B cell (primary cell): ENCODE measurements around the gene RARRES2. TPM values are rescaled to one million over a fixed set of nuclear protein-coding genes. Genes with fewer than 3 reads are reported as not detected.

Experiments
- ATAC-seq: fragments of 200-7000 bp; cut with Tn5 transposase; one replicate; pipeline ENCODE4 v1.10.0; 2021; ENCODE audit warnings: low read depth, mild to moderate bottlenecking, moderate number of reproducible peaks, moderate library complexity
- CTCF ChIA-PET: fragments of 350-600 bp; sonication (Branson Sonifier 250); formaldehyde crosslinking; loops from one replicate; lab custom pipeline; 2021; ENCODE audit warnings: antibody characterized with exemption, inconsistent platforms; lab: Charles Lee
- POLR2A ChIA-PET: fragments of 350-600 bp; sonication (Branson Sonifier 250); formaldehyde crosslinking; loops from one replicate; lab custom pipeline; 2021; ENCODE audit warnings: antibody characterized with exemption; lab: Charles Lee
- DNase-seq: peaks from one replicate; pipeline ENCODE4 v3.0.0; 2013
- H2AFZ ChIP-seq: 2 replicates; pipeline ENCODE4 v1.6.1; 2012; ENCODE audit warnings: mild to moderate bottlenecking, low read depth, low read length; ENCODE audit not compliant: insufficient read depth, poor library complexity, severe bottlenecking
- H3K27ac ChIP-seq, 2 donors: 1 replicate in 1 of 2; 2 replicates in 1 of 2; pipeline ENCODE4 v1.5.1; 2012 to 2013; ENCODE audit warnings: low read length in 2 of 2, mild to moderate bottlenecking in 2 of 2, moderate library complexity in 1 of 2
- H3K27me3 ChIP-seq, 4 experiments: fragments of 200-600 bp in 1 of 4; sonication (generic) in 1 of 4; replicated peaks in 1 of 4; 1 replicate in 2 of 4; 2 replicates in 2 of 4; pipeline versions ENCODE4 v1.6.1 to v1.7.0; 2013 to 2016; ENCODE audit warnings: low read length in 3 of 4, mild to moderate bottlenecking in 2 of 4, mixed read lengths in 1 of 4, moderate library complexity in 1 of 4; ENCODE audit not compliant: insufficient read depth in 4 of 4, control insufficient read depth in 3 of 4; ENCODE audit errors: control extremely low read depth in 1 of 4
- H3K36me3 ChIP-seq, 2 experiments: replicated peaks in 1 of 2; 1 replicate in 1 of 2; 2 replicates in 1 of 2; pipeline versions ENCODE4 v1.6.1 to v1.7.1; 2013; ENCODE audit warnings: low read length in 1 of 2; ENCODE audit not compliant: insufficient read depth in 2 of 2, control insufficient read depth in 1 of 2; ENCODE audit errors: control extremely low read depth in 1 of 2, extremely low read depth in 1 of 2
- H3K4me1 ChIP-seq, 2 donors: fragments of 200-600 bp in 1 of 2; sonication (generic) in 1 of 2; 1 replicate in 1 of 2; 2 replicates in 1 of 2; pipeline versions ENCODE4 v1.5.1 to v1.6.1; 2013 to 2017; ENCODE audit warnings: low read length in 2 of 2; ENCODE audit not compliant: control insufficient read depth in 2 of 2, insufficient read depth in 2 of 2
- H3K4me2 ChIP-seq: replicated peaks from 2 replicates; pipeline ENCODE3; 2012; ENCODE audit warnings: mild to moderate bottlenecking, low read depth, low read length; ENCODE audit not compliant: poor library complexity, severe bottlenecking
- H3K4me3 ChIP-seq, 5 experiments: fragments of 200-600 bp in 1 of 5; sonication (generic) in 1 of 5; 1 replicate in 3 of 5; 2 replicates in 2 of 5; pipeline versions ENCODE4 v1.5.1 to v1.7.0; 2011 to 2016; ENCODE audit warnings: low read length in 4 of 5, mild to moderate bottlenecking in 4 of 5, low read depth in 2 of 5, control low read depth in 1 of 5, moderate library complexity in 1 of 5; ENCODE audit not compliant: insufficient read depth in 1 of 5; ENCODE audit errors: control extremely low read depth in 1 of 5, extremely low read depth in 1 of 5
- H3K79me2 ChIP-seq: fragments of 200-600 bp; sonication (generic); one replicate; pipeline ENCODE4 v1.6.0; 2016; ENCODE audit warnings: low read length; ENCODE audit not compliant: control insufficient read depth, insufficient read depth
- H3K9ac ChIP-seq: fragments of 200-600 bp; sonication (generic); 2 replicates; pipeline ENCODE4 v1.6.1; 2017; ENCODE audit warnings: mild to moderate bottlenecking, low read length, moderate library complexity
- H3K9me3 ChIP-seq, 3 donors: one replicate each; pipeline versions ENCODE4 v1.6.1 to v1.7.1; 2013; ENCODE audit warnings: low read length in 2 of 3; ENCODE audit not compliant: control insufficient read depth in 2 of 3, insufficient read depth in 1 of 3; ENCODE audit errors: control extremely low read depth in 1 of 3
- H4K20me1 ChIP-seq: 2 replicates; pipeline ENCODE4 v1.6.0; 2012; ENCODE audit warnings: mild to moderate bottlenecking, low read length; ENCODE audit not compliant: insufficient read depth, control insufficient read depth, poor library complexity, severe bottlenecking
- H3K27ac Mint-ChIP-seq: one replicate; pipeline ENCODE4 v1.8.0; 2021; ENCODE audit warnings: mixed read lengths
- H3K27me3 Mint-ChIP-seq: one replicate; pipeline ENCODE4 v1.8.0; 2021; ENCODE audit warnings: mixed read lengths
- H3K4me1 Mint-ChIP-seq: one replicate; pipeline ENCODE4 v1.8.0; 2021; ENCODE audit warnings: mixed read lengths
- H3K4me3 Mint-ChIP-seq: one replicate; pipeline ENCODE4 v1.8.0; 2021; ENCODE audit warnings: mixed read lengths
- H3K9me3 Mint-ChIP-seq: one replicate; pipeline ENCODE4 v1.8.0; 2022; ENCODE audit warnings: mixed read lengths; ENCODE audit not compliant: insufficient read depth
- EZH2 ChIP-seq: IDR thresholded peaks from 2 replicates; pipeline ENCODE4 v1.6.1; 2012; ENCODE audit warnings: borderline replicate concordance, low read depth, mild to moderate bottlenecking, moderate library complexity, low read length; ENCODE audit not compliant: insufficient read depth, poor library complexity, severe bottlenecking
- WGBS: methylation state at CpG from one replicate; pipeline ENCODE4 v1.1.5; 2013; ENCODE audit warnings: missing lambda C conversion rate; ENCODE audit not compliant: insufficient coverage; 5-methylcytosine and 5-hydroxymethylcytosine counted together
- intact Hi-C: fragments of 100-400 bp; cut with micrococcal nuclease; formaldehyde crosslinking; loops from one replicate; pipeline ENCODE4 v1.10.0; 2022
- polyA plus RNA-seq: library from polyadenylated mRNA; depleted of rRNA; stranded (reverse); fragments of >200 nt; gene quantifications from 2 replicates; pipeline ENCODE4 v1.2.3, GENCODE V29; 2012
- total RNA-seq, 2 donors: library from RNA; stranded (reverse); fragments of 120-200 nt in 1 of 2; gene quantifications; 1 replicate in 1 of 2; 2 replicates in 1 of 2; pipeline versions ENCODE4 v1.2.3 to v1.2.4, GENCODE V29; 2013 to 2022
- TF ChIP-seq, protein P1 (sequence below): fragments of 200-600 bp; IDR thresholded peaks from one replicate; pipeline ENCODE4 v1.8.0; 2022; ENCODE audit warnings: antibody characterized with exemption, mild to moderate bottlenecking

RARRES2 gene
- total and polyA plus RNA-seq, 2 donors (not counting 1 experiment from before 2014, with no cell fraction given) = not detected

DNA sequence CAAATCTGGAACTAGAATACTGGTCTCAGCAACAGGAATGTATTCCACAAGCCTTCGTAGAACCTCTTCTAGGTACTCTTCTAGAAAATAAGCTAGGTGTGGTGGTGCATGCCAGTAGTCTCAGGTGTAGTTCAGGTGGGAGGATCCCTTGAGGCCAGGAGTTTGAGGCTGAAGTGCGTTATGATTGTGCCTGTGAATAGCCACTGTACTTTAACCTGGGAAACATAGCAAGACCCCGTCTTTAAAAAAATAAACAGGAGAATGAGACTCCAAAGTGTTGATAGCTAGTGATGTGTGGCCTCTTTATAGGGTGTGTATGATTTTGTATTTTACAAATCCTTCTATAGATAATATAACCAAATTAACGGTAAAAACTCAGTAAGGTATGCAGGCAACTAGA lies 36.2 kb upstream of the RARRES2 start:
- WGBS = 60% methylated on average over 1 of the region's 4 CpGs
- no peaks in the 10 kb centered on the region for H3K27me3 Mint-ChIP-seq
- no peaks in the 10 kb centered on the region for H3K9me3 Mint-ChIP-seq
- POLR2A ChIA-PET = interaction anchor here (0.7 to 4.4 kb wide), 3 partner anchors 10 to 49 kb away, joined by 6 to 64 read pairs (median 38); partner anchors contain the start of gene REPIN1
- Histone ChIP-seq H3K4me1 (peaks cover 22 to 68% of the 10 kb centered on the region in 2 donors), H3K4me3 (peak overlapping the region in 1 of 5 experiments; percentile 77), H4K20me1 (peaks cover 7% of the 10 kb centered on the region), H2AFZ (no peak overlapping the region), H3K4me2 (peak overlapping the region; percentile 97), H3K9ac (peak overlapping the region; percentile 84), H3K27me3 (no peaks in the 10 kb centered on the region), H3K79me2 (peaks cover 42% of the 10 kb centered on the region), H3K27ac (peak overlapping the region; percentile 84 to 85), H3K36me3 (peaks cover 0 to 19% of the 10 kb centered on the region in 2 experiments), H3K9me3 (no peaks in the 10 kb centered on the region)
- peaks cover 76% of the 10 kb centered on the region for H3K4me1 Mint-ChIP-seq
- TF ChIP-seq, protein P1, sequence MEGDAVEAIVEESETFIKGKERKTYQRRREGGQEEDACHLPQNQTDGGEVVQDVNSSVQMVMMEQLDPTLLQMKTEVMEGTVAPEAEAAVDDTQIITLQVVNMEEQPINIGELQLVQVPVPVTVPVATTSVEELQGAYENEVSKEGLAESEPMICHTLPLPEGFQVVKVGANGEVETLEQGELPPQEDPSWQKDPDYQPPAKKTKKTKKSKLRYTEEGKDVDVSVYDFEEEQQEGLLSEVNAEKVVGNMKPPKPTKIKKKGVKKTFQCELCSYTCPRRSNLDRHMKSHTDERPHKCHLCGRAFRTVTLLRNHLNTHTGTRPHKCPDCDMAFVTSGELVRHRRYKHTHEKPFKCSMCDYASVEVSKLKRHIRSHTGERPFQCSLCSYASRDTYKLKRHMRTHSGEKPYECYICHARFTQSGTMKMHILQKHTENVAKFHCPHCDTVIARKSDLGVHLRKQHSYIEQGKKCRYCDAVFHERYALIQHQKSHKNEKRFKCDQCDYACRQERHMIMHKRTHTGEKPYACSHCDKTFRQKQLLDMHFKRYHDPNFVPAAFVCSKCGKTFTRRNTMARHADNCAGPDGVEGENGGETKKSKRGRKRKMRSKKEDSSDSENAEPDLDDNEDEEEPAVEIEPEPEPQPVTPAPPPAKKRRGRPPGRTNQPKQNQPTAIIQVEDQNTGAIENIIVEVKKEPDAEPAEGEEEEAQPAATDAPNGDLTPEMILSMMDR = no peak
- TF ChIP-seq EZH2 = no peak
- CTCF ChIA-PET = interaction anchor here (1.0 to 2.4 kb wide), 10 partner anchors 9 to 641 kb away, joined by 3 to 35 read pairs (median 5); partner anchors contain the start of gene REPIN1
- H3K4me3 Mint-ChIP-seq = peak overlapping the region; percentile 96
- ATAC-seq (no peak), DNase-seq (no peak)
- H3K27ac Mint-ChIP-seq = peak overlapping the region; percentile 89
- intact Hi-C loops = loop anchor here (1.0 to 5.0 kb wide), 3 partner anchors 8 to 55 kb away; partner anchors contain the start of genes ACTR3C and LRRC61

- H3K4me1 Mint-ChIP-seq = peaks cover 74% of the 10 kb centered on the region
- peak overlapping the region; percentile 96 for H3K4me3 Mint-ChIP-seq
- H3K27ac ChIP-seq = peak overlapping the region; percentile 84 to 85
Observed at GRCh38 chr7:150377196-150377595, 35.8 kb upstream of the RARRES2 start.

More at GRCh38 chr7:150377196-150377595, 35.8 kb upstream of the RARRES2 start:
- Histone ChIP-seq H3K9me3 (no peaks in the 10 kb centered on the region), H3K4me1 (peaks cover 22 to 64% of the 10 kb centered on the region in 2 donors), H3K9ac (no peak overlapping the region), H3K4me3 (no peak overlapping the region), H4K20me1 (peaks cover 12% of the 10 kb centered on the region), H3K79me2 (peaks cover 45% of the 10 kb centered on the region), H3K36me3 (peaks cover 0 to 21% of the 10 kb centered on the region in 2 experiments), H3K4me2 (peak overlapping the region; percentile 97), H2AFZ (no peak overlapping the region), H3K27me3 (no peaks in the 10 kb centered on the region)
- ATAC-seq (no peak), DNase-seq (peak; percentile 69)
- intact Hi-C loops = loop anchor here (5.0 kb wide), 1 partner anchor 55 kb away; the partner anchor contains the start of genes ACTR3C and LRRC61
- Mint-ChIP-seq H3K9me3 (no peaks in the 10 kb centered on the region), H3K27me3 (no peaks in the 10 kb centered on the region), H3K27ac (peak overlapping the region; percentile 89)
- ChIA-PET CTCF (interaction anchor here (1.0 to 2.4 kb wide), 9 partner anchors 8 to 55 kb away, joined by 3 to 35 read pairs (median 5); partner anchors contain the start of gene REPIN1), POLR2A (interaction anchor here (0.7 to 4.4 kb wide), 3 partner anchors 9 to 50 kb away, joined by 6 to 64 read pairs (median 38); partner anchors contain the start of gene REPIN1)
- WGBS = 33% methylated on average over 1 of the region's 3 CpGs
- no peak for TF ChIP-seq EZH2
- TF ChIP-seq, protein P1 = no peak
